Mucosa of descending colon (tissue), 3 donors: ENCODE data around the gene TBL1XR1. TPM values are rescaled to one million over a fixed set of nuclear protein-coding genes. Genes with fewer than 3 reads are reported as not detected.
"Not testable (repeated sequence)": the region's sequence is repeated elsewhere in the genome, so short reads cannot be mapped to it uniquely, and the experiment has no call there.

Source experiments
- ATAC-seq: fragments of 200-7000 bp; cut with Tn5 transposase; one replicate; pipeline ENCODE4 v1.9.1; 2020; ENCODE audit warnings: mild to moderate bottlenecking, moderate library complexity
- DNase-seq, 3 donors: peaks; one replicate each; pipeline ENCODE4 v3.0.0-alpha.2; 2020
- H3K36me3 ChIP-seq: fragments of 200-600 bp; one replicate; pipeline ENCODE4 v1.8.0; 2021; ENCODE audit warnings: low read depth, mild to moderate bottlenecking
- H3K4me1 ChIP-seq: fragments of 200-600 bp; one replicate; pipeline ENCODE4 v1.8.0; 2021; ENCODE audit warnings: low read depth, mild to moderate bottlenecking
- H3K4me3 ChIP-seq: fragments of 200-600 bp; one replicate; pipeline ENCODE4 v1.8.0; 2021; ENCODE audit warnings: mild to moderate bottlenecking
- H3K9me3 ChIP-seq: fragments of 200-600 bp; one replicate; pipeline ENCODE4 v1.8.0; 2021; ENCODE audit warnings: mild to moderate bottlenecking
- intact Hi-C, 2 donors: fragments of 100-400 bp; cut with DNase I in 1 of 2; cut with micrococcal nuclease in 1 of 2; formaldehyde crosslinking; loops; one replicate each; pipeline versions ENCODE4 v1.11.0 to v1.11.1; 2022; cut with DNase I, micrococcal nuclease
- total RNA-seq, 3 donors: library from RNA; stranded (reverse); fragmentation: NEBNext Ultra II Directional in 2 of 3; extraction: Animal tissue kit (Norgen Biotek cat#: 25700) in 2 of 3; gene quantifications; one replicate each; pipeline versions ENCODE4 v1.2.1 to v1.2.4, GENCODE V29; 2021 to 2023
- TF ChIP-seq, protein P1 (sequence below): fragments of 200-600 bp; IDR thresholded peaks from one replicate; pipeline ENCODE4 v1.8.0; 2022; ENCODE audit warnings: antibody characterized with exemption, mild to moderate bottlenecking
- donor health status: DM: no; HTN: no; CAD: no; lungs with moderate emphysema.
- donor health status: DM: no; HTN: no; CAD: no.
- donor health status: DM: no; HTN: yes; CAD: no.

Gene TBL1XR1
- total RNA-seq, 3 donors from 2014 or later: 175 to 200 (median 178) TPM

- intact Hi-C loops: no loop called here
- H3K36me3 ChIP-seq: no peaks in the 10 kb centered on the region
- no peak for ATAC-seq
- peaks cover 15% of the 10 kb centered on the region for H3K4me1 ChIP-seq
- H3K4me3 ChIP-seq: no peak overlapping the region
- H3K9me3 ChIP-seq: no peaks in the 10 kb centered on the region
- TF ChIP-seq, protein P1, sequence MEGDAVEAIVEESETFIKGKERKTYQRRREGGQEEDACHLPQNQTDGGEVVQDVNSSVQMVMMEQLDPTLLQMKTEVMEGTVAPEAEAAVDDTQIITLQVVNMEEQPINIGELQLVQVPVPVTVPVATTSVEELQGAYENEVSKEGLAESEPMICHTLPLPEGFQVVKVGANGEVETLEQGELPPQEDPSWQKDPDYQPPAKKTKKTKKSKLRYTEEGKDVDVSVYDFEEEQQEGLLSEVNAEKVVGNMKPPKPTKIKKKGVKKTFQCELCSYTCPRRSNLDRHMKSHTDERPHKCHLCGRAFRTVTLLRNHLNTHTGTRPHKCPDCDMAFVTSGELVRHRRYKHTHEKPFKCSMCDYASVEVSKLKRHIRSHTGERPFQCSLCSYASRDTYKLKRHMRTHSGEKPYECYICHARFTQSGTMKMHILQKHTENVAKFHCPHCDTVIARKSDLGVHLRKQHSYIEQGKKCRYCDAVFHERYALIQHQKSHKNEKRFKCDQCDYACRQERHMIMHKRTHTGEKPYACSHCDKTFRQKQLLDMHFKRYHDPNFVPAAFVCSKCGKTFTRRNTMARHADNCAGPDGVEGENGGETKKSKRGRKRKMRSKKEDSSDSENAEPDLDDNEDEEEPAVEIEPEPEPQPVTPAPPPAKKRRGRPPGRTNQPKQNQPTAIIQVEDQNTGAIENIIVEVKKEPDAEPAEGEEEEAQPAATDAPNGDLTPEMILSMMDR: no peak
- DNase-seq: no peak
These were observed 22.6 kb downstream of the TBL1XR1 start for GRCh38 chr3:177174607-177175170.

DNA sequence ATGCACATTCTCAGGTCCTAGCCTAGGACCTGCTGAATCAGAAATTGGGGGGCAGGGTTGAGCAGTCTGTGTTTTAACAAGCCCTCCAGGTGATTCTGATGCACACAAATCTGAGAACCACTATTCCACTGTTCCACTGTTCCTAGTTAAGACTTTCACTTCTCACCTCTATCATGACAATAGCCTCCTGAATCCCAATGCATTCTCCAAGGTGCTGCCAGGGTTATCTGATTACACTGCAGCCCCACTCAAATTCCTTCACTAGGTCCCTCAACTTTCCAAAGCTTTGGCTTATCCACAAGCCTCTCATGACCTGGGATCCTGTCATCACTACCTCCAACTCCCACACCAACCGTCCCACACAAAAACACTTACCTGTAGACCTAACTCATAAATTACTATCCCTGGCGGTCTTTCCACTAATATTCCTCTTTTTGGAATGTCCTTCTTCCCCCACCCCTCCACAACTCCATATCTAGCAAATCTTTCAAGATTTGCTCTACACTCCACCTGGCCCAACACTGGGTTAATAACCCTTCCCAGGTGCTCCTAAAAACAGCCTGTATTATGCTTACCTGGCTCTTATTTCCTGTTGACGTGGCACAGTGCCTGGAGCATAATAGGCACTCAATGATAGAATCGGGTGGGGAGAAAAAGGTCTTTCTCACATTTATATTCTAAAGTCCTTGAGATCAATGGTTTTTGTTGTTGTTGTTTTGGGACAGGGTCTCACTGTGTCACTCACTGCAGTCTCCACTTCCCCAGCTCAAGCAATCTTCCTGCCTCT, 27.2 kb downstream of the TBL1XR1 start:
- no peaks in the 10 kb centered on the region for H3K9me3 ChIP-seq
- TF ChIP-seq, protein P1: no peak
- intact Hi-C loops: no loop called here
- no peak for DNase-seq
- H3K4me3 ChIP-seq: no peak overlapping the region
- H3K4me1 ChIP-seq: peaks cover 6% of the 10 kb centered on the region
- peak; percentile 75 for ATAC-seq
- H3K36me3 ChIP-seq: no peaks in the 10 kb centered on the region

GRCh38 chr3:177168431-177168830, 28.9 kb downstream of the TBL1XR1 start:
- Histone ChIP-seq H3K9me3 (no peaks in the 10 kb centered on the region), H3K36me3 (no peaks in the 10 kb centered on the region), H3K4me1 (no peaks in the 10 kb centered on the region), H3K4me3 (no peak overlapping the region)
- no peak for ATAC-seq
- intact Hi-C loops: no loop called here
- no peak for DNase-seq
- TF ChIP-seq, protein P1: no peak

- TF ChIP-seq, protein P1: no peak
- no peak for DNase-seq
- Histone ChIP-seq H3K4me3 (no peak overlapping the region), H3K4me1 (peaks cover 25% of the 10 kb centered on the region), H3K36me3 (no peaks in the 10 kb centered on the region), H3K9me3 (no peaks in the 10 kb centered on the region)
- peak; percentile 43 for ATAC-seq
- intact Hi-C loops: no loop called here
These were observed 34.5 kb downstream of the TBL1XR1 start for GRCh38 chr3:177162742-177163141.

GRCh38 chr3:177161603-177162002, 35.7 kb downstream of the TBL1XR1 start:
- H3K4me3 ChIP-seq, DNase-seq, H3K9me3 ChIP-seq, H3K36me3 ChIP-seq, intact Hi-C loops, ATAC-seq: not testable (repeated sequence)
- peaks cover 30% of the 10 kb centered on the region for H3K4me1 ChIP-seq

DNA sequence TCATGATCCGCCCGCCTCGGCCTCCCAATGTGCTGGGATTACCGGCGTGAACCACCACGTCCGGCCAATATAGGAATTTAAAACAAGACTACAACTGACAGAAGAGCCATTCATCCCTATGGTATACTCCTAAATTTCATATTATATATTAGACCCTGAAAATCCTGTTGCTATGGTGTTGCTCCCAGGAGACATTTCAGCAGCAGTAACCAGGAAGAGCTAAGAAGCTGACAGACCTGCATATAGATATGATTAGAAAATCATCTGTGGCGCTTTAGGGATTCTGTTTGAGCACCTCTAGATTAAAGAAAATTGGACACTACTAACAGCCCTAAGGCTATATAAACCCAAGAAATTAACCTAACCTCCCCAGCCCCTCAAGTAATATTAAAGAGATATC, 38.8 kb downstream of the TBL1XR1 start:
- H3K9me3 ChIP-seq: no peaks in the 10 kb centered on the region
- H3K4me3 ChIP-seq: no peak overlapping the region
- TF ChIP-seq, protein P1: no peak
- ATAC-seq: no peak
- H3K4me1 ChIP-seq: peaks cover 30% of the 10 kb centered on the region
- no peaks in the 10 kb centered on the region for H3K36me3 ChIP-seq
- no peak for DNase-seq
- intact Hi-C loops: no loop called here
